GM10847 (cell line): ENCODE results near the gene TNFRSF8.

Experiments used
- POLR2A ChIP-seq: IDR thresholded peaks from 2 replicates; pipeline ENCODE4 v1.6.1; 2011; ENCODE audit not compliant: insufficient read length; ENCODE audit errors: extremely low read depth

TNFRSF8 gene

DNA sequence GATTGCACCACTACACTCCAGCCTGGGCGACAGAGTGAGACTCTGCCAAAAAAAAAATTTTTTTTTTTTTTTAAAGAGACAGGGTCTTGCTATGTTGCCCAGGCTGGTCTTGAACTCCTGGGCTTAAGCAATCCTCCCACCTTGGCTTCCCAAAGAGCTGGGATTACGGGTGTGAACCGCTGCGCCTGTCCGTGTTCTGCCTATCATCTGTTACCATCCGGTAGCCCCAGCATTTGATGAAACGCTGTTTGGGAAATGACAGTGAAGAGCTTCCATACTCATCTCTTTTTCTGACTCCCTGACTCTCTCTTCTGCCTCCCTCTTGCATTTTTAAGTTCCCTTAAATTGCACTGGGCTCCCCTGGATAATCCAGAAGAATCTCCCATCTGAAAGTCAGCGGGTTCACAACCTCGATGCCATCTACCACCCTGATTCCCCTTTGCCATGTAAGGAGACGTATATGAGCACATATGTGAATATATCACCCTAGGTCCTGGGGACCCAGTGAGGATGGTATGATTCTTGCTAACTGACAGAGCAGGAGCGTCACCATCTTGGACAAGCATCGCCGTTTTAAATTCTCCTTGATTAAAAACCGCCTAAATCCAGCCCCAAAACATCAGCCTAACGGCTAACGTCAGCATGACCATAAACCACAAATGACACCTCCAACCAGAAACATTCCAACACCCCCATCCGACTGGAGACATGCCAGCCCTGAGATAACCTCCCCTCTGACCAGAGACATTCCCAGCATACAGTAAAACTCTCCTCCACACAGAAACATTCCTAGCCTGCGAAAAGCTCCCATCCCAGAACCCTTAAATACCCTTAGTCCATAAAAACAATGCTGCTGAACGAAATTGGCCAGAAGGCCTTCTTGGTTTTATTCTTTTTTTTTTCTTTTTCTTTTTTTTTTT, 12.4 kb downstream of the TNFRSF8 start:
- TF ChIP-seq POLR2A = no peak

DNA sequence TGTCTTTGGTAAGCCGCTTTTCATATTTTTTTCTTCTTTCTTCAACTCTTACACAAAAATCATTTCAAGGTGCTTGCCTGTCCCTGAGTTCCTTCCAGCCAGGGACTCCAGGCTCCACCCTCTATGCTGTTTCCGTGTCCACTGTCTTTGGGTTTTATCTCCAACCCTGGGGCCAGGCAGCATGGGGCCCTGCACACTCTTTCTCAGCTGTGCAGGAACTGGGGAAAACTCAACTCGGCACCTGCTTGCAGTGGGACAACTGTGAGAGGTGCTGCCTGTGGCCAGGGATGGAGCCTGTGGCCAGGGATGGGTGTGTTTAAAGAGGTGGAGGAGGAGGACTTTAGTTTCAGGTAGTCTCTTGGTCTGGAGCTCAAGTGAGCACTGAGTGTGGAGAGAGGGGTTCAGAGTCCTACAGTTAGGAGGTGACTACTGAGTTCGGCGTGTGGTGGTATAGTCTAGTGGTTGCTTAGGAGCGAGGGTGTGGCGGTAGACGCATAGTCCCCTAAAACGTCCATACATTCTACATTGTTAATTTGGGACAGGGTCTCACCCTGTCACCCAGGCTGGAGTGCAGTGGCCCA, 13.4 kb downstream of the TNFRSF8 start:
- TF ChIP-seq POLR2A = no peak

DNA sequence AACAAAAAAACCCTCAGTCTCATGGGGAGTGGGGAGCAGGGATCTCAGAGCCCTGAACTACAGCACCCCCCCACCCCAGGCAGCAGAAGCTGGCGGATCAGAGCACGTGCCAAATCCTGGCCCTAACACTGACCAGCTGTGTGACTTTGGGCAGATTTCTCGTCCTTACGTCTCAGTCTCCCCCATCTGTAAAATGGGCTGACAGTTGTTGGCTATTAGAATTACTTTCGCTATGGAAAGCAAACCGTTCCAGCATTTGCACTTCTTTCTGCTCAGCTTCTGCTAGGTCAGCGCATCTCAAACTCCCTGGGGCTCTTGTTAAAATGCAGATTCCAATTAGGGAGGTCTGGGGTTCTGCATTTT, 15.5 kb downstream of the TNFRSF8 start:
- no peak for TF ChIP-seq POLR2A

DNA sequence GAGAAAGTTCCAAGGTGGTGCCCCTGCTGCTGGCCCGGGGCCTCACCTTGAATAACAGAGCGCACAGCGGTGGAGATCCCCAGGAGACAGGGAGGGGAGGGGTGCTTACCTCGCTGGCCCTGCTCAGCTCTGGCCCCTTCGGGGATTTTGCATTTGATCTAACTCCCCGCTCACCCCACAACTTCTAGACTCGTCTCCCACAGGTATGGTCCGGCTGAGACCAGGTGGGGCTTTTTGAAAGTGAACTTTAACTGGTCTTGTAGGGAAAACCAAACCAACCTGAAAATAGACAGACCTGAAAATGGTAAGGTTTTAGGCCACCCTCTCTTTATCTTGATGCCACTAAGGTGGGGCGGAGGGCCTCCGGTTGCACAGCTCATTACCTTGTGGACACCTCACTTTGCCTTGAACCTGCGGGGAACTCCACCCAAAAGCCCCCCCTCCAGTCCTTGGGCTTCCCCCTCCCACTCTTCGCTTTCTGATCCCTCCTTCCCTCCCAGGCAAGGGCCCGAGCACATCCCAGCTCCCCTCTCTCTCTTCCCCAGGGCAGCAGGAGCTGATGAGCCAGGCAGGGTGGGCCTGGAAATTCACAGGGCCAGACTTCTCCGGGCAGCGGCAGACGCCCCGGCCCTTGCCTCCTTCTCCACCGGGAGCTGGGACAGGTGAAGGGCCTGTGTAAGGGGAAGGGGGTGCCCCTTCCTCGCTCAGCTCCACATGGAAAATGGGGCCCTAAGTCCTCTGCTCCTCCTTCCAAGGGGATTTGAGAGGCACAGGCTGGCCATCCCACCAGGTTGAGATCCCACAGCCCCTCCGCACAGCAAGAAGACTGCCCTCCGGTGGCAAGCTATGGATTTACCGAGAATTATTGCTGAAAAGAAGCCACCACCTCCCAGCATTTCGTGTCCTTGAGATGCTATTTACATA, 16.1 kb downstream of the TNFRSF8 start:
- no peak for TF ChIP-seq POLR2A

DNA sequence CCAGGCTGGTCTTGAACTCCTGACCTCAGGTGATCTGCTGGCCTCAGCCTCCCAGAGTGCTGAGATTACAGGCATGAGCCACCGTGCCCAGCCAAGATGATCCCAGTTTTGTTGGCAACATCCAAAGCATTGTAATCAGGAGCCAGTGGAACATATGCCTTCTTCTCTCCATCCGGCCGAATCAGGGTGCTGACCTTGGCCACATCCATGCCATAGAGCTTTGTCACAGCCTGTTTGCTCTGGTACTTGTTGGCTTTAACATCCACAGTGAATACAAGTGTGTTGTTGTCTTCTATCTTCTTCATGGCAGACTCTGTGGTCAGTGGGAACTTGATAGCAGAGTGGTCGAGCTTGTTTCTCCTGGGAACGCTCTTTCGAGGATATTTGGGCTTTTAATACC, 17.1 kb downstream of the TNFRSF8 start:
- no peak for TF ChIP-seq POLR2A

DNA sequence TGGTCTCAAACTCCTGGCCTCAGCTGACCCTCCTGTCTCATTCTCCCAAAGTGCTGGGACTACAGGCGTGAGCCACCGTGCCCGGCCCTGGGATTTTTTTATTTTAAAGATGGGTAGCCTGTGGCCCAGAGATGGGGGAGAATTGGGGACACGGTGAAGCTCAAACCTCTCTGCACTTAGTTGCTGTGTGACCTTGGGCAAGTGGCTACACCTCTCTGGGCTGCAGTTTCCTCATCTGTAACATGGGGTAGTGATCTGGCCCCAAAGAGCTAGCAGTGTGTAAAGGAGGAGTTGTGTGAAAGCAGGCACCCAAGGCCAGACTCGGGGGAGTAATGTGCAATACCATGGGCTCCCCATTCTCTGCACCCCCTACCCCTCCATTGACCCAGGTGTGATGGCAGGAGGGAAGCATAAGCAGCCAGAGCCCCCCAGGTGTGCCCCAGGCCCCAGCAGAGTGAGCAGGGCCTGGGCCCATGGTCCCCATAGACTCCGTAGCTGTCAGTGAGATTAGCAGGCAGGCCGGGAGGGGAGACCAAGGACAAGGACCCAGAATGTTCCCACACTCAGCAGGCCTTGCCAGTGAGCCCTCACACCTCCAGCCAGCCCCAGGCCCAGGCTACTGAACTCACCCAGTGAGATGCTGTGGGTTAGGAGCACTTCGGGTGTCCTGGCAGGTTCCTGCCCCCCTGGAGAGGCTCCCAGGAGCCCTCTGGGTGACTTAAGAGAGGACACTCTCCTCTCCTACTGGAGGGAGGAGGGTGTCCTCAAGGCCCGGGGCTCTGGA, 17.9 kb downstream of the TNFRSF8 start:
- no peak for TF ChIP-seq POLR2A

DNA sequence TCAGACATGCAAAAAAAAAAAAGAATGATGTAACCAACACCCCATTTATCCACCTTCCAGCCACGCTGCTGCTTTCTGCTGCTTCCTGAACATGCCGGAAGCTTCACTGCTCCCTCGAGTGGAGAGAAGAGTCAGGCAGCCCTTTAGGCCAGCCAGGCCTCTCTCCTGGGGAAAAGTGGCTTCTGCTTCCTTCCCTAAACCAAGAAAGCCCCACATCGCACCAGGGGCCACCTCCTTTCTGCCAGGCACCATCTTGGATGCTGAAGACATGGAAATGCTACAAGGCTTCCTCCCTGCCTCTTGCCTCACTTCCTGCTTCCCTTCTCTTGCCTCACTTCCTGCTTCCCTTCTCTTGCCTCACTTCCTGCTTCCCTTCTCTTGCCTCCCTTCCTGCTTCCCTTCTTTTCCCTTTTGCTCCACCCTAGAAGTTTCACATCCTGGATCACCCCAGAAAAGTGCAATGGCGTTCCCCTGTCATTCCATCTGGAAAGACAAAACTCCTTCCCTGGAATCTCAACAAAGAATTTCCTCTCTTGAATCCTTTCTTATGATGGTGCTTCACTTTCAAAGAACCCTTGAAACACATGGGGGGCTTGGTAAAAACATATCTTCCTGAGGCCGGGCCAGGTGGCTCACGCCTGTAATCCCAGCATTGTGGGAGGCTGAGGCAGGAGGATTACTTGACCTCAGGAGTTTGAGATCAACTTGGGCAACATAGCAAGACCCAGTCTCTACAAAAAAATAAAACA, 18.7 kb downstream of the TNFRSF8 start:
- TF ChIP-seq POLR2A = no peak

DNA sequence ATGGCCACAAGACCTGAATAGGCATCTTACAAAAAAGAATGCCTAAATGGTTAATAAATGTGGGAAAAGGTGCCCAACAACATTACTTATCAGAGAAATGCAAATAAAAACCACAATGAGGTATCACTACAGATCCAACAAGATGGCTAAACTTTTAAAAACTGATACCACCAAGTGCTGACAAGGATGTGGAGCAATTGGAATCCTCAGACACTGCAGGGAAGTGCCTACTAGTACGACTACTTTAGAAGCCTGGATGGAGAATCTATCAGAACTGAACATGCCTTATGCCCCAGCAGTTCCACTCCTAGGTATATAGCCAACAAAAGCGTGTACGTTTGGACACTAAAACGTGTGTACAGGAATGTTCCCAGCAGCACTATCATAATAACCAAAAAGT, 19.9 kb downstream of the TNFRSF8 start:
- no peak for TF ChIP-seq POLR2A

DNA sequence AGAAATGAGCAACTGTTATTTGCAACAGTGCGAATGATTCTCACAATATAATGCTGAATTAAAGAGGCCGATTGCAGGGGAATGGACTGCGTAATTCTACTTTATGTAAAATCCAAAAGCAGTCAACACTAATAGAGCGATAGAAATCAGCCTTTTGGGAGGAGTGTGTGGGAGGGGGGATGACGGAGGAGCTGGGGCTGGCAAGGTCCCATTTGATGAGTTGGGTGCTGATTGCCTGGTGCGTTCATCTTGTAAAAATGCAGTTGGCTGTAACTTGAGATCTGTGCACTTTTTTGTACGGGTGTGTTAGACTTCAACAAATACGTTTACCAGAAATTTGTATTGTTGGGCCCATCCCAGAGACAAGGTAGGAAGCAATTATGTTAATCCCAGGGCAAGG, 20.7 kb downstream of the TNFRSF8 start:
- no peak for TF ChIP-seq POLR2A

DNA sequence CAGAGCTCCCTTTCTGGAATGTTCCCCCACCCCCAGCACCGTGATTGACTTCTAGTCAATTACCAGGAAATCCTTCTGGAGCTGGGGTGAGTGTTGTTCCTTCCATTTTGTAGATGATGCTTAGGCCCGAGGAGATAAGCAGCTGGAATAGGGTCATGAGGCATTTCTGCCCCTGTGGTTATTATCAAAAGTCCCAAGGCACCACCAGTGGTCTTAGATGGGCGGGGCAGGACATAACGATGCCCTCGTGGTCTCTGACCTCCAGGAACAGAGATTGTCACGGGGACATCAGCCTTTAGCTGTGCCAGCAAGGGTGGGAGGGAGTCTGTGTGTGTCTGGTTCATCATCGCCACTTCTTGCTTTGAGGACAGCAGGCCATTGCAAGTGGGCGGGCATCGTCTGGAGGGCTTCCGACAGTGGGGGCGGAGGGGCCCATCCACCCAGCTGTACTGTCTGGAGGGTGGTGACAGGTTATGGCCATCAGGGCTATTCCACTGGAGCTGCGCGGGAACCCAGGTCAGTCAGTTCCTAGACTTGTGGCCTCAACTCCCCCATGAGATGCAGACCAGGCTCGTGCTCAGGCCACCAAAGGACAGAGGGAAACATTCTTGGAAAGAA, 22.6 kb downstream of the TNFRSF8 start:
- TF ChIP-seq POLR2A = no peak

DNA sequence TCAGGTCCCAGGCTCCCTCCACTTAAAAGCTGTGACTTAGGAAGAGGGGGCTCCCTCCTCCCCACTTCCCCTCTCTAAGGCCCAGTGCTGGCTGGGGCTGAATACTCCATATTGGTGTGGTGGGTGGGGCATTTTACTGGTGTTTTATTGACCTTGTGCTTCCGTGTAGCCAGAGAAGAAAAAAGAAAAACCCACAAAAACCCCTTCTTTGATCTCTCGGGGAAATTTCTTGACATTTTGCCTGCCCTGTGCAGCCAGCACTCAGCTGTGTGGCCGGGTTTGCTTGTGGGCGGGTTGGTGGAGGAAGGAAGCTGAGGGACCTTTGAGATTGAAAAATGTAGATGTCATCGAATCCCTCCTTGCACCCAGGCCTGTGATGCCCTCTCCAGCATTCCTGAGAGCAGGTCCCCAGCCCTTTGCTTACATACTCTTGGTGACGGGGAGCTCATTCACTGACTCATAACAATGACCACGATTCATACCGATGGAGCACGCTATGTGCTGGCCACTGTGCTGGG, 24.8 kb downstream of the TNFRSF8 start:
- no peak for TF ChIP-seq POLR2A

DNA sequence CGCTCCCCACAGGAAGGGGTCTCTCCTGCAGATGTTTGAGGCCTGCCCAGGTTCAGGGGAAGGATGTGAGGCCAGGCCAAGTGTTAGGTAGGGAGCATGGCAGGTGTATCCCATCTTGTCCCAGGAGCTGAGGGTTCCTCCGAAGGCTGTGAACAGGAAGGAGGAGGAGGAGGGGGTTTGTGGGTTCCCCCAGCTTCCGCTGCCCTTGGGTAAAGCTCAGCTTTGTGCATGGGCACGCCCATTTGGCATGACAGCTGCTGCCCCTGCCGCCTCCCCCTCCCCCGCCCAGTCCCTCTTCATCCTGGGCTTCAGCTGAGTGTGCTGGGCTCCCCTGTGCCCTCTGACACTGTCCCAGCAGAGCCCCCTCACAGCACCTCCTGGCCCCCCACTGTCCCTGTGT, 25.5 kb downstream of the TNFRSF8 start:
- no peak for TF ChIP-seq POLR2A

DNA sequence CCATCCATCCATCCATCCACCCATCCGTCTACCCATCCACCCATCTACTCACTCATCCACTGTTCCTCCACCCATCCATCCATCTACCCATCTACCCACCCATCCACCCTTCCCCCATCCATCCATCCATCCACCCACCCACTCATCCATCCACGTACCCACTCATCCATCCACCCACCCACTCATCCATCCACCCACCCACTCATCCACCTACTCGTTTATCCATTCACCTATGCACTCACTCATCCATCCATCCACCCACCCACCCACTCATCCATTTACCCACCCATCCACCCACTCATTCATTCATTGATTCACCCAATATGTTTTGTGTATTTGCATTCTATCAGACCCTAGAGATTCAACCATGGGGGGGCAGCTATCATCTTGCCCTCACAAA, 27.2 kb downstream of the TNFRSF8 start:
- no peak for TF ChIP-seq POLR2A

DNA sequence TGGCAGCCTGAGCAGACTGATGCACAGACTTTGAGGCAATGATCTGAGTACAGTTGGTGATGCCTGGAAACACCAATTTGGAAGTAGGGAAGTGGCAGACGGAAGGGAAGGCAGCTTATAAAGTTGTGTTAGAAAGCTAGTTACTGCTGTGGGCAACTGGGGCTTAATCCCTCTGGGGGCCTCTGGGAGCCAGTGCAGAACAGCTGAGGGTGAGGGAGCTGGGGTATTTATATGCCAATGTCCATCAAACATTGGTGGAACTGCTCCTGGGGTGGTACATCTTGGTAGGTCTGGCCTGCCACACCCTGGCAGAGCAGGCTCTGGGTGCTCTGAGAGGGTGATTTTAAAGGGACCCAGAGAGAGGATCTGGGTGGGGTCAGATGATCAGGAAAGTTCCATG, 28.1 kb downstream of the TNFRSF8 start:
- no peak for TF ChIP-seq POLR2A
